Activated CD4-positive, CD25-positive, alpha-beta regulatory T cell treated with anti-CD3 and anti-CD28 coated beads, Interleukin-2, amount 50 U/mL, for 24 hours (primary cell): Measurements from ENCODE around the gene BUB1.
A peak's percentile ranks its signal among the peaks of the same experiment; 100 is the strongest.
"Not testable (repeated sequence)": the region's sequence is repeated elsewhere in the genome, so short reads cannot be mapped to it uniquely, and the experiment has no call there.

Experiments used
- ATAC-seq, 2 donors: fragments of 150-1000 bp; cut with Tn5 transposase; one replicate each; pipeline ENCODE4 v1.10.0; 2021; ENCODE audit warnings: mild to moderate bottlenecking in 1 of 2, moderate library complexity in 1 of 2

The BUB1 gene

GRCh38 chr2:110677530-110678456, at the start of gene BUB1:
Gene BUB1 (minus strand): TSS chr2:110678063. CDS start chr2:110677995, 68 bp downstream.
- peak; percentile 98 for ATAC-seq

GRCh38 chr2:110726285-110726684, 48.4 kb upstream of the BUB1 start:
- ATAC-seq: no peak

GRCh38 chr2:110725859-110726258, 48.0 kb upstream of the BUB1 start:
- ATAC-seq: no peak

GRCh38 chr2:110725370-110725769, 47.5 kb upstream of the BUB1 start:
- ATAC-seq: no peak

GRCh38 chr2:110724820-110725219, 47.0 kb upstream of the BUB1 start:
- no peak for ATAC-seq

- ATAC-seq: no peak
Measured at GRCh38 chr2:110720547-110720946, 42.7 kb upstream of the BUB1 start.

- no peak for ATAC-seq
Measured at GRCh38 chr2:110718990-110719389, 41.1 kb upstream of the BUB1 start.

GRCh38 chr2:110718382-110718781, 40.5 kb upstream of the BUB1 start:
- ATAC-seq: no peak

GRCh38 chr2:110717734-110718133, 39.9 kb upstream of the BUB1 start:
- no peak for ATAC-seq

- no peak for ATAC-seq
Measured at GRCh38 chr2:110716959-110717645, 39.2 kb upstream of the BUB1 start.

GRCh38 chr2:110714452-110715224, 36.8 kb upstream of the BUB1 start:
- no peak for ATAC-seq

- peak; percentile 68 to 77 for ATAC-seq
Measured at GRCh38 chr2:110713513-110714362, 35.9 kb upstream of the BUB1 start.

- no peak for ATAC-seq
Measured at GRCh38 chr2:110712737-110713136, 34.9 kb upstream of the BUB1 start.

GRCh38 chr2:110708455-110708854, 30.6 kb upstream of the BUB1 start:
- ATAC-seq: no peak

GRCh38 chr2:110707386-110707965, 29.6 kb upstream of the BUB1 start:
- ATAC-seq: no peak

- no peak for ATAC-seq
Measured at GRCh38 chr2:110702514-110703380, 24.9 kb upstream of the BUB1 start.

- not testable (repeated sequence) for ATAC-seq
Measured at GRCh38 chr2:110698253-110698652, 20.4 kb upstream of the BUB1 start.

- not testable (repeated sequence) for ATAC-seq
Measured at GRCh38 chr2:110695146-110695898, 17.5 kb upstream of the BUB1 start.

- ATAC-seq: no peak
Measured at GRCh38 chr2:110691612-110692258, 13.9 kb upstream of the BUB1 start.
